MM.1S (cell line): ENCODE data around the gene FBLIM1.

Experiments used
- EZH2 ChIP-seq: fragments of 300-600 bp; sonication (generic); optimal IDR thresholded peaks from 2 replicates; pipeline ENCODE3; 2017; ENCODE audit warnings: low read depth, mild to moderate bottlenecking, antibody characterized with exemption, low read length, mixed read lengths
- EZH2phosphoT487 ChIP-seq: fragments of 300-600 bp; sonication (generic); IDR thresholded peaks from 2 replicates; pipeline ENCODE4 v1.6.1; 2018; ENCODE audit warnings: antibody characterized with exemption, low read length
- TF ChIP-seq, protein P1 (sequence below): fragments of 300-600 bp; sonication (generic); IDR thresholded peaks from 2 replicates; pipeline ENCODE4 v1.5.1; 2016; ENCODE audit warnings: antibody characterized with exemption, low read length, mixed read lengths

DNA sequence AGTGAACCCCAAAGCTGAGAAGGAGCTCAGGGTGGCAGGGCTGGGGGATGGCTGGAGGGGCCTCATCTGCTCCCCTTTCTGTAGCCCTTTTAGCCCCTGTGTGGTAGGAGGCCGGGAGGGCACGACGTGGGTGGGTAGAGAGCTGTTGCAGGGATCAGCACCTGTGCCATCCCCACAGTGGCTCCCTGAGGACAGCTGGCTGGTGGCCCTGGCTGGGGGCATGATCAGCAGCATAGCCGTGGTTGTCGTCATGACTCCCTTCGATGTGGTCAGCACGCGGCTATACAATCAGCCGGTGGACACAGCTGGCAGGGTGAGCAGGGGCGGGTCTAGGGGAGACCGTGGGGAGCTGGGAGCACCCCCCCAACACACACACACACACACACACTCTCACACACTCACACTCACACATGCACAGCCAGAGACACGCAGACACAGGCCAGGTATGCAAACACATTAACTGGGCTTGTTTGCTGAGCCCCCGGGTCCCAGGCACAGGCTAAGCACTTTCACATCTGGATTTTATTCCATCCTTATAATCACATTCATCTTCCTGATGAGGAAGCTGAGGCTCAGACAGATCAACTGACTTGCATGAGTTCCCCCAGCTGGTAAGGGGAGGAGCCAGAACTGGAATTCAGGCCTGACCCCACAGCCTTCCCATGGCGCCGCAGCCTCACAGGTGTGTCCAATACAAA lies 20.0 kb upstream of the FBLIM1 start:
- TF ChIP-seq, protein P1, sequence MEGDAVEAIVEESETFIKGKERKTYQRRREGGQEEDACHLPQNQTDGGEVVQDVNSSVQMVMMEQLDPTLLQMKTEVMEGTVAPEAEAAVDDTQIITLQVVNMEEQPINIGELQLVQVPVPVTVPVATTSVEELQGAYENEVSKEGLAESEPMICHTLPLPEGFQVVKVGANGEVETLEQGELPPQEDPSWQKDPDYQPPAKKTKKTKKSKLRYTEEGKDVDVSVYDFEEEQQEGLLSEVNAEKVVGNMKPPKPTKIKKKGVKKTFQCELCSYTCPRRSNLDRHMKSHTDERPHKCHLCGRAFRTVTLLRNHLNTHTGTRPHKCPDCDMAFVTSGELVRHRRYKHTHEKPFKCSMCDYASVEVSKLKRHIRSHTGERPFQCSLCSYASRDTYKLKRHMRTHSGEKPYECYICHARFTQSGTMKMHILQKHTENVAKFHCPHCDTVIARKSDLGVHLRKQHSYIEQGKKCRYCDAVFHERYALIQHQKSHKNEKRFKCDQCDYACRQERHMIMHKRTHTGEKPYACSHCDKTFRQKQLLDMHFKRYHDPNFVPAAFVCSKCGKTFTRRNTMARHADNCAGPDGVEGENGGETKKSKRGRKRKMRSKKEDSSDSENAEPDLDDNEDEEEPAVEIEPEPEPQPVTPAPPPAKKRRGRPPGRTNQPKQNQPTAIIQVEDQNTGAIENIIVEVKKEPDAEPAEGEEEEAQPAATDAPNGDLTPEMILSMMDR = no peak
- TF ChIP-seq EZH2 (no peak), EZH2phosphoT487 (no peak)
